KMS-11 (cell line): Measurements from ENCODE around the gene LGALS9.

ENCODE experiments used
- H2AFZ ChIP-seq: fragments of 200-600 bp; sonication (generic); 2 replicates; pipeline ENCODE4 v1.6.1; 2016; ENCODE audit warnings: antibody characterized with exemption, mixed run types, low read depth
- H3K27ac ChIP-seq: fragments of 200-600 bp; sonication (generic); 2 replicates; pipeline ENCODE4 v1.6.1; 2016; ENCODE audit warnings: mild to moderate bottlenecking, mixed run types
- H3K27me3 ChIP-seq: fragments of 200-600 bp; sonication (generic); 2 replicates; pipeline ENCODE4 v1.6.1; 2017; ENCODE audit warnings: mild to moderate bottlenecking, low read depth, mixed run types, moderate library complexity; ENCODE audit not compliant: insufficient read depth
- H3K36me3 ChIP-seq: fragments of 200-600 bp; sonication (generic); 2 replicates; pipeline ENCODE4 v1.6.1; 2017; ENCODE audit warnings: mild to moderate bottlenecking, mixed run types; ENCODE audit not compliant: insufficient read depth
- H3K4me1 ChIP-seq: fragments of 200-600 bp; sonication (generic); 2 replicates; pipeline ENCODE4 v1.6.1; 2016; ENCODE audit warnings: mild to moderate bottlenecking, low read depth, mixed run types; ENCODE audit not compliant: poor library complexity, severe bottlenecking
- H3K4me2 ChIP-seq: fragments of 200-600 bp; sonication (generic); 2 replicates; pipeline ENCODE4 v1.7.0; 2016; ENCODE audit warnings: mild to moderate bottlenecking, mixed run types
- H3K4me3 ChIP-seq: fragments of 200-600 bp; sonication (generic); IDR thresholded peaks from 2 replicates; pipeline ENCODE4 v1.6.1; 2017; ENCODE audit warnings: low read depth, low read length, mixed read lengths; ENCODE audit not compliant: insufficient read depth
- H3K79me2 ChIP-seq: fragments of 200-600 bp; sonication (generic); 2 replicates; pipeline ENCODE4 v1.6.1; 2016; ENCODE audit warnings: low read depth, mixed run types; ENCODE audit not compliant: insufficient read depth
- H3K9ac ChIP-seq: fragments of 200-600 bp; sonication (generic); 2 replicates; pipeline ENCODE4 v1.6.1; 2016; ENCODE audit warnings: mild to moderate bottlenecking, mixed run types
- H4K20me1 ChIP-seq: fragments of 200-600 bp; sonication (generic); 2 replicates; pipeline ENCODE4 v1.6.1; 2016; ENCODE audit warnings: mild to moderate bottlenecking, mixed run types; ENCODE audit not compliant: insufficient read depth
- TF ChIP-seq, protein P1 (sequence below): fragments of 200-600 bp; sonication (generic); conservative IDR thresholded peaks from 2 replicates; pipeline ENCODE4 v1.6.1; 2017; ENCODE audit warnings: low read depth, mild to moderate bottlenecking, antibody characterized with exemption, low read length, moderate library complexity, mixed read lengths

The LGALS9 gene

DNA sequence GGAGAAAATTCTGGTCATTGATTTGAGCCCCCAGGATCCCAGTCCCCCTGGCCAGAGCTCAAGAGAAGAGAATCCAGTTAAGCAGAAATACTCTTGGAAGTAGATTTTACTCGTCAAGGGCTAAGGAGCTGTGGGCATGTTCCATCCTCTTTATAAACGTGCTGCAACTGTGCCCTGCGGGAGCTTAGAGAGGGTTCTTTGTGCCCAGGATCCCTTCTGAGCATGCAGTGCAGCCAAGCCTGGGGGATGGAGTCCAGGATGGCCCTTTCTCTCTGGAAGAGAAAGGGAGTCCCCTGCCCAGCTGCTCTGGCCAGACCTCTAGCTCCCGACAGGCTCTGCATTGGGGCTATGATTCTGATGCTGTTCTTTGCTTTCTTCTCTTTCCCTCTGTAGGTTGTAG is 9.5 kb upstream of the LGALS9 start:
- Histone ChIP-seq H3K27me3 (no peaks in the 10 kb centered on the region), H3K9ac (no peak overlapping the region), H3K27ac (no peak overlapping the region), H3K4me1 (no peaks in the 10 kb centered on the region), H3K79me2 (no peaks in the 10 kb centered on the region), H3K4me3 (no peak overlapping the region), H2AFZ (no peak overlapping the region), H3K36me3 (no peaks in the 10 kb centered on the region), H4K20me1 (no peaks in the 10 kb centered on the region), H3K4me2 (no peak overlapping the region)
- TF ChIP-seq, protein P1, sequence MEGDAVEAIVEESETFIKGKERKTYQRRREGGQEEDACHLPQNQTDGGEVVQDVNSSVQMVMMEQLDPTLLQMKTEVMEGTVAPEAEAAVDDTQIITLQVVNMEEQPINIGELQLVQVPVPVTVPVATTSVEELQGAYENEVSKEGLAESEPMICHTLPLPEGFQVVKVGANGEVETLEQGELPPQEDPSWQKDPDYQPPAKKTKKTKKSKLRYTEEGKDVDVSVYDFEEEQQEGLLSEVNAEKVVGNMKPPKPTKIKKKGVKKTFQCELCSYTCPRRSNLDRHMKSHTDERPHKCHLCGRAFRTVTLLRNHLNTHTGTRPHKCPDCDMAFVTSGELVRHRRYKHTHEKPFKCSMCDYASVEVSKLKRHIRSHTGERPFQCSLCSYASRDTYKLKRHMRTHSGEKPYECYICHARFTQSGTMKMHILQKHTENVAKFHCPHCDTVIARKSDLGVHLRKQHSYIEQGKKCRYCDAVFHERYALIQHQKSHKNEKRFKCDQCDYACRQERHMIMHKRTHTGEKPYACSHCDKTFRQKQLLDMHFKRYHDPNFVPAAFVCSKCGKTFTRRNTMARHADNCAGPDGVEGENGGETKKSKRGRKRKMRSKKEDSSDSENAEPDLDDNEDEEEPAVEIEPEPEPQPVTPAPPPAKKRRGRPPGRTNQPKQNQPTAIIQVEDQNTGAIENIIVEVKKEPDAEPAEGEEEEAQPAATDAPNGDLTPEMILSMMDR, result no peak

DNA sequence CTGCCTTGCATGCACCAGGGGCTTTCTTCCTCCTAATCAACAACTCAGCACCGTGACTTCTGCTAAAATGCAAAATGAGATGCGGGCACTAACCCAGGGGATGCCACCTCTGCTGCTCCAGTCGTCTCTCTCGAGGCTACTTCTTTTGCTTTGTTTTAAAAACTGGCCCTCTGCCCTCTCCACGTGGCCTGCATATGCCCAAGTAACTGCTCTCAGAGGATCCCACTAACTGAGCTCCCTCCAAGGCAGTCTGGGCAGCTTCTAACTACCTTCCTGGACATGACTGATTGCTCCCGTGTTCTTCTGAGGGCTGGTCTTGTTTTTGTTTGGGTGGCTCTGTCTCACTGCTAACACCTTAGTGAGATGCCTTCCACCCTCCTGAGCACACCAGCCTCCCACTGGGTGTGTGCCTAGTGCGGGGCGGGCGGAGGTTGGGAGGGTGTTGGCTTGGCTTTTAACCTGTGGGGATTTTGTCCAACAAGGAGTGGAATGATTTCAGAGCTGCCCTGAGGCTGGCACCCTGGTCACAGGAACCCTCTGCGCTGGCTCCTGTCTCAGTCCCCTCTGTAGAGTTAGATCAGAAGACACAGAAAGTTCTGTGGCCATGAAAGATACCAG is 8.9 kb upstream of the LGALS9 start:
- no peak overlapping the region for H3K27ac ChIP-seq

DNA sequence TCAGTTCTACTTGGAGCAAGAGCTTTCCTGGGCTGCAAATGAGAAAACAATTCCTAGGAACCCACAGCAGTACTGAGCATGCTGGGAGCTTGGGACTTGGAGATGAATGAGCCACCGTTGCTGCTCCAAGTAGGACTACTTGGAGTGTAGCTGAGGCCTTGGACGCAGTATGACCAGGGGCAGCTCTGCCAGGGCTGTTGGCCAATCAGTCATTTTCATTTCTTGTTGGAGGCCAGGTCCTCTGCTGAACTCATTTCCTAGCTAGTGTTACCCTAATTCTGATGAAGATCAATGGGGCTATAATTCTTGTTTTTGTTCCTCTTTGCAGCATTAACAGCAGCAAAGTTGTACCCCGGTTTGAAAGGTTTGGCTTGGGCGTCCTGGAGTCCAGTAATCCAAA is 8.0 kb upstream of the LGALS9 start:
- no peak overlapping the region for H3K4me3 ChIP-seq
- no peak overlapping the region for H3K4me2 ChIP-seq
- H3K79me2 ChIP-seq, result no peaks in the 10 kb centered on the region
- no peaks in the 10 kb centered on the region for H4K20me1 ChIP-seq
- no peak overlapping the region for H3K27ac ChIP-seq
- no peak overlapping the region for H3K9ac ChIP-seq
- no peaks in the 10 kb centered on the region for H3K27me3 ChIP-seq
- TF ChIP-seq, protein P1, result no peak
- H3K4me1 ChIP-seq, result no peaks in the 10 kb centered on the region
- no peaks in the 10 kb centered on the region for H3K36me3 ChIP-seq
- H2AFZ ChIP-seq, result no peak overlapping the region

More for the DNA sequence above, 8.9 kb upstream of the LGALS9 start:
- no peaks in the 10 kb centered on the region for H3K27me3 ChIP-seq
- H3K4me1 ChIP-seq, result no peaks in the 10 kb centered on the region
- no peak overlapping the region for H3K4me2 ChIP-seq
- TF ChIP-seq, protein P1, result no peak
- no peak overlapping the region for H3K4me3 ChIP-seq
- H3K9ac ChIP-seq, result no peak overlapping the region
- no peaks in the 10 kb centered on the region for H3K79me2 ChIP-seq
- no peaks in the 10 kb centered on the region for H3K36me3 ChIP-seq
- H4K20me1 ChIP-seq, result no peaks in the 10 kb centered on the region
- H2AFZ ChIP-seq, result no peak overlapping the region

DNA sequence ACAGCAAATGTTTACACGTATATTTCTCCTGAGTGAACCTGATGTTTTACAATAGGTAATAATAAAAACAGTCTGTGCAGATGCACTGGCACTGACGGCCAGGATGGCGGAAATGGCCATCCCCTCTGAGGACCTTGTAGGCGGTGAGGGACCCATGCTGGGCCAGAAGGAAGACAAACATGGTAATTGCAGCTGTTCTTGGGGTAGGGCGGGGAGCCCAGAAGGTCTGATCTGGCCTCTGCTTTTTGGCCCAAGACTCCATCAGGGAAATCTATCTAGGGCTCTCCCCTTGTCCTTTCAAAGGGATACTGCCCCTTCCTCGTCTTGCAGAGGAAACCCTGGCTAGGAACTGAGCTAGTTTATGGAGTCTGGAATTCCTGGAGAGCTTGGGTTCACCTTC is 7.4 kb upstream of the LGALS9 start:
- H3K27ac ChIP-seq, result no peak overlapping the region
- H3K79me2 ChIP-seq, result no peaks in the 10 kb centered on the region
- H3K4me1 ChIP-seq, result no peaks in the 10 kb centered on the region
- no peaks in the 10 kb centered on the region for H3K36me3 ChIP-seq
- no peaks in the 10 kb centered on the region for H3K27me3 ChIP-seq
- no peaks in the 10 kb centered on the region for H4K20me1 ChIP-seq
- no peak overlapping the region for H3K4me2 ChIP-seq
- H3K4me3 ChIP-seq, result no peak overlapping the region
- H2AFZ ChIP-seq, result no peak overlapping the region
- TF ChIP-seq, protein P1, result no peak
- no peak overlapping the region for H3K9ac ChIP-seq
